Neural cell (in vitro differentiated cells): ENCODE measurements around the gene TRPM5.

ENCODE experiments used
- CTCF ChIP-seq: fragments of 450-650 bp; IDR thresholded peaks from 2 replicates; pipeline ENCODE4 v1.5.1; 2014; ENCODE audit warnings: antibody characterized with exemption, mild to moderate bottlenecking, moderate library complexity; ENCODE audit not compliant: poor library complexity, severe bottlenecking
- EP300 ChIP-seq: fragments of 450-650 bp; conservative IDR thresholded peaks from 2 replicates; pipeline ENCODE4 v1.6.1; 2014; ENCODE audit warnings: antibody characterized with exemption, mild to moderate bottlenecking, moderate library complexity; ENCODE audit not compliant: poor library complexity, severe bottlenecking
- EZH2 ChIP-seq: fragments of 200-600, 300-800 bp; shearing (Covaris generic), sonication (generic); IDR thresholded peaks from 2 replicates; pipeline ENCODE4 v1.6.1; 2014; ENCODE audit warnings: antibody characterized with exemption, low read length, borderline replicate concordance, mild to moderate bottlenecking; ENCODE audit not compliant: insufficient read depth, poor library complexity, severe bottlenecking
- POLR2AphosphoS5 ChIP-seq: IDR thresholded peaks from 2 replicates; pipeline ENCODE4 v1.6.1; 2012
- RAD21 ChIP-seq: fragments of 450-650 bp; conservative IDR thresholded peaks from 2 replicates; pipeline ENCODE4 v1.6.1; 2014; ENCODE audit warnings: antibody characterized with exemption, mild to moderate bottlenecking, moderate library complexity
- REST ChIP-seq: IDR thresholded peaks from 2 replicates; pipeline ENCODE4 v1.6.1; 2012; ENCODE audit warnings: borderline replicate concordance
- SMC3 ChIP-seq: fragments of 450-650 bp; conservative IDR thresholded peaks from 2 replicates; pipeline ENCODE4 v1.6.1; 2014; ENCODE audit warnings: antibody characterized with exemption, mild to moderate bottlenecking, moderate library complexity; ENCODE audit not compliant: poor library complexity
- TAF1 ChIP-seq: IDR thresholded peaks from 2 replicates; pipeline ENCODE4 v1.6.1; 2012; ENCODE audit warnings: low read depth

DNA sequence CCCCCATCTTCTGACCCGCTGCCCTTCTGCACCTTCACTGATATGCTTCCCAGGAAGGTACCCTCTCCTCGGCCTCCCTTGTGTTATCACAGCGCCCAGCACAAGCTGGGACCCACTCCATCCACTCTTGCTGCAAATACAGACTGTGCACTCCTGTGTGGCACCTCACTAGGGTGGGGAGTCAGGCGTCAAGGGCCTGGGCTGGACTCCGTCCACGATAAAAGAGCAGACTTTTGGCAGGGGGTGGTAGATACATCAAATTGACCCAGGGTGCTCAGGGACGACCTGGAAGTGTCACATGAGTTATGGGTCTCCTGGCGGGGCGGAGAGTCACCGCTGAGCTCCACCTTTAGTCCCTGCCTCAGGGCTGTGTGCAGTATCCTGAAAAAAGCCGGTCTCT lies 908 bp downstream of the TRPM5 start:
- TF ChIP-seq CTCF (no peak), EP300 (no peak), EZH2 (no peak), POLR2AphosphoS5 (no peak), REST (no peak), TAF1 (no peak), RAD21 (no peak), SMC3 (no peak)
